Tongue (tissue), 2 donors: ENCODE data around the gene TMEM120A. TPM values are rescaled to one million over a fixed set of nuclear protein-coding genes. Genes with fewer than 3 reads are reported as not detected.

Experiments
- DNase-seq: peaks from one replicate; pipeline ENCODE4 v3.0.0-alpha.2; 2015
- total RNA-seq: library from RNA; depleted of rRNA; stranded (reverse); fragments of >200 nt; gene quantifications from one replicate; pipeline ENCODE4 v1.2.3, GENCODE V29; 2014

The TMEM120A gene
- total RNA-seq, 1 donor from 2014 or later = 20.0 TPM

- peak; percentile 45 for DNase-seq
These were observed 667 bp upstream of the TMEM120A start for GRCh38 chr7:75995052-75995471.

- DNase-seq = peak; percentile 61
These were observed 557 bp downstream of the TMEM120A start for GRCh38 chr7:75993689-75994387.

GRCh38 chr7:75992083-75992755 is 2.2 kb downstream of the TMEM120A start:
- DNase-seq = no peak

- DNase-seq = no peak
These were observed 2.8 kb downstream of the TMEM120A start for GRCh38 chr7:75991531-75992082.

- peak; percentile 56 for DNase-seq
These were observed 4.7 kb downstream of the TMEM120A start for GRCh38 chr7:75989500-75990388.

GRCh38 chr7:75988568-75989499 is 5.6 kb downstream of the TMEM120A start:
- DNase-seq = no peak

- no peak for DNase-seq
These were observed 6.4 kb downstream of the TMEM120A start for GRCh38 chr7:75987805-75988567.

GRCh38 chr7:75987026-75987804 is 7.2 kb downstream of the TMEM120A start:
- no peak for DNase-seq

- DNase-seq = no peak
These were observed 8.1 kb downstream of the TMEM120A start for GRCh38 chr7:75986147-75986781.

GRCh38 chr7:75985518-75986146 is 8.8 kb downstream of the TMEM120A start:
- DNase-seq = no peak

- no peak for DNase-seq
These were observed 9.3 kb downstream of the TMEM120A start for GRCh38 chr7:75985009-75985517.

- no peak for DNase-seq
These were observed 10.0 kb downstream of the TMEM120A start for GRCh38 chr7:75984130-75985008.

GRCh38 chr7:75983471-75984129 is 10.8 kb downstream of the TMEM120A start:
- no peak for DNase-seq

GRCh38 chr7:75982306-75983064 is 11.9 kb downstream of the TMEM120A start:
- no peak for DNase-seq

GRCh38 chr7:75981453-75982305 is 12.7 kb downstream of the TMEM120A start:
- no peak for DNase-seq
